Measurements from ENCODE around the gene MPND.
A peak's percentile ranks its signal among the peaks of the same experiment; 100 is the strongest.

MPND gene

GRCh38 chr19:4350111-4350510 lies 6.7 kb downstream of the MPND start:
- no peak for DNase-seq

GRCh38 chr19:4350726-4351125 lies 7.4 kb downstream of the MPND start:
- DNase-seq = no peak

- peak in 1 of 2 experiments; percentile 29 for DNase-seq
Observed at GRCh38 chr19:4352701-4353121, 9.3 kb downstream of the MPND start.

GRCh38 chr19:4354282-4354681 lies 10.9 kb downstream of the MPND start:
- no peak for DNase-seq

GRCh38 chr19:4354897-4355296 lies 11.5 kb downstream of the MPND start:
- DNase-seq = no peak

GRCh38 chr19:4357095-4357797 lies 13.9 kb downstream of the MPND start:
- no peak for DNase-seq

- no peak for DNase-seq
Observed at GRCh38 chr19:4357921-4358326, 14.6 kb downstream of the MPND start.

GRCh38 chr19:4358709-4359626 lies 15.6 kb downstream of the MPND start:
- no peak for DNase-seq

- no peak for DNase-seq
Observed at GRCh38 chr19:4359627-4360000, 16.3 kb downstream of the MPND start.

GRCh38 chr19:4360081-4360569 lies 16.8 kb downstream of the MPND start:
- DNase-seq = no peak

- DNase-seq = no peak
Observed at GRCh38 chr19:4360641-4361151, 17.3 kb downstream of the MPND start.

- no peak for DNase-seq
Observed at GRCh38 chr19:4361152-4362046, 18.0 kb downstream of the MPND start.

GRCh38 chr19:4362101-4362828 lies 18.9 kb downstream of the MPND start:
- no peak for DNase-seq

GRCh38 chr19:4362831-4363545 lies 19.6 kb downstream of the MPND start:
- peak in 1 of 2 experiments; percentile 48 for DNase-seq

- DNase-seq = no peak
Observed at GRCh38 chr19:4363571-4364304, 20.4 kb downstream of the MPND start.

- DNase-seq = no peak
Observed at GRCh38 chr19:4365341-4365740, 22.0 kb downstream of the MPND start.

- no peak for DNase-seq
Observed at GRCh38 chr19:4365791-4366665, 22.7 kb downstream of the MPND start.

GRCh38 chr19:4366666-4367335 lies 23.4 kb downstream of the MPND start:
- no peak for DNase-seq

GRCh38 chr19:4367336-4367723 lies 24.0 kb downstream of the MPND start:
- DNase-seq = no peak
